K562 (cell line): ENCODE results near the gene SBDS. TPM values are rescaled to one million over a fixed set of nuclear protein-coding genes. Genes with fewer than 3 reads are reported as not detected.

ENCODE experiments used
- ADNP ChIP-seq: fragments of 200-800 bp; sonication (Bioruptor generic); IDR thresholded peaks from 2 replicates; pipeline ENCODE4 v1.6.1; 2016; ENCODE audit warnings: missing genetic modification characterization, missing compliant biosample characterization
- ARID1B ChIP-seq: fragments of 450-650 bp; IDR thresholded peaks from 2 replicates; pipeline ENCODE4 v1.6.1; 2016; ENCODE audit warnings: antibody characterized with exemption, mild to moderate bottlenecking, inconsistent platforms
- CBX8 ChIP-seq: fragments of 200-600 bp; sonication (generic); IDR thresholded peaks from 2 replicates; pipeline ENCODE4 v1.6.1; 2012; ENCODE audit warnings: borderline replicate concordance, mixed run types, low read depth, mild to moderate bottlenecking, moderate library complexity, mixed read lengths, low read length, control low read depth, inconsistent platforms; ENCODE audit not compliant: poor library complexity, severe bottlenecking; ENCODE audit errors: extremely low read depth
- CREBBP ChIP-seq: IDR thresholded peaks from one replicate; pipeline ENCODE4 v1.6.1; 2012; ENCODE audit warnings: low read depth, mild to moderate bottlenecking, control low read depth, inconsistent platforms, low read length
- CXXC5 ChIP-seq: fragments of 250-450 bp; sonication (Bioruptor Pico); IDR thresholded peaks from 2 replicates; pipeline ENCODE4 v1.8.0; 2022; ENCODE audit warnings: inconsistent platforms, mild to moderate bottlenecking, moderate library complexity
- EZH2 ChIP-seq: IDR thresholded peaks from 2 replicates; pipeline ENCODE4 v1.6.1; 2012; ENCODE audit warnings: low read depth, mild to moderate bottlenecking, inconsistent platforms, low read length, borderline replicate concordance
- HNRNPUL1 ChIP-seq: fragments of 200-400 bp; formaldehyde crosslinking; IDR thresholded peaks from 2 replicates; pipeline ENCODE4 v1.6.1; 2017; ENCODE audit warnings: low read length
- MED1 ChIP-seq: sonication (generic); formaldehyde crosslinking; IDR thresholded peaks from 2 replicates; pipeline ENCODE4 v1.8.1; 2023; ENCODE audit warnings: missing genetic modification reagents, borderline replicate concordance
- SETDB1 ChIP-seq: IDR thresholded peaks from one replicate; pipeline ENCODE4 v1.6.1; 2012; ENCODE audit warnings: low read length, control low read depth, inconsistent platforms
- SLC30A9 ChIP-seq: fragments of 250-450 bp; sonication (Bioruptor Pico); IDR thresholded peaks from 2 replicates; pipeline ENCODE4 v1.8.0; 2022; ENCODE audit warnings: mild to moderate bottlenecking, moderate library complexity
- SNRNP70 ChIP-seq: fragments of 200-400 bp; formaldehyde crosslinking; optimal IDR thresholded peaks from 2 replicates; pipeline ENCODE3; 2017; ENCODE audit warnings: low read depth, low read length
- STAG1 ChIP-seq: sonication (generic); formaldehyde crosslinking; IDR thresholded peaks from 2 replicates; pipeline ENCODE4 v1.5.0; 2020; ENCODE audit warnings: missing genetic modification reagents, borderline replicate concordance
- TEAD4 ChIP-seq, 2 experiments: sonication (generic) in 1 of 2; formaldehyde crosslinking in 1 of 2; IDR thresholded peaks; 2 replicates each; pipeline versions ENCODE4 v1.6.1 to v1.8.0; 2012 to 2022; ENCODE audit warnings: borderline replicate concordance in 1 of 2, inconsistent platforms in 1 of 2, low read length in 1 of 2, mild to moderate bottlenecking in 1 of 2, missing genetic modification reagents in 1 of 2
- U2AF2 ChIP-seq: fragments of 200-400 bp; formaldehyde crosslinking; optimal IDR thresholded peaks from 2 replicates; pipeline ENCODE3; 2017; ENCODE audit warnings: low read depth, mild to moderate bottlenecking, low read length
- XRCC5 ChIP-seq: fragments of 200-400 bp; formaldehyde crosslinking; IDR thresholded peaks from 2 replicates; pipeline ENCODE4 v1.6.1; 2017; ENCODE audit warnings: low read depth, mild to moderate bottlenecking, low read length
- ZEB2 ChIP-seq: fragments of 450-650 bp; IDR thresholded peaks from 2 replicates; pipeline ENCODE4 v1.6.1; 2016
- ZNF124 ChIP-seq: sonication (generic); formaldehyde crosslinking; IDR thresholded peaks from 2 replicates; pipeline ENCODE4 v1.8.1; 2022; ENCODE audit warnings: missing genetic modification reagents
- ZNF717 ChIP-seq: fragments of 250-450 bp; sonication (Bioruptor Pico); IDR thresholded peaks from 2 replicates; pipeline ENCODE4 v1.5.0; 2021
- ZNF79 ChIP-seq: fragments of 250-450 bp; sonication (Bioruptor Pico); IDR thresholded peaks from 2 replicates; pipeline ENCODE4 v1.4.0; 2020; ENCODE audit warnings: low read depth, mild to moderate bottlenecking, moderate library complexity
- polyA plus RNA-seq, 8 experiments: library from polyadenylated mRNA; depleted of rRNA in 4 of 8; stranded (reverse) in 5 of 8; unstranded in 3 of 8; fragments of >200 nt; fragmentation: Nextera tagmentation in 2 of 8; fragmentation: Illumina TruSeq in 1 of 8; extraction: Ambion mirVana in 2 of 8; extraction: Trizol in 1 of 8; gene quantifications; 2 replicates each; pipeline versions ENCODE4 v1.2.1 to v1.2.3, GENCODE V29; 2011 to 2014; ENCODE audit warnings: inconsistent platforms in 1 of 8, missing spikeins in 1 of 8
- total RNA-seq, 7 experiments: library from RNA; depleted of rRNA in 6 of 7; stranded (reverse); fragments of >200 nt in 6 of 7; fragmentation: Illumina TruSeq in 2 of 7; extraction: Trizol in 2 of 7; gene quantifications; 2 replicates each; pipeline versions ENCODE4 v1.2.1 to v1.2.3, GENCODE V29; 2011 to 2021; ENCODE audit warnings: low replicate concordance in 1 of 7
- TF ChIP-seq, protein P1 (sequence below): fragments of 250-450 bp; sonication (Bioruptor Pico); IDR thresholded peaks from 2 replicates; pipeline ENCODE4 v1.5.0; 2022; ENCODE audit warnings: mild to moderate bottlenecking
- TF ChIP-seq, protein P2 (sequence below), 2 experiments: fragments of 450-650 bp in 1 of 2; sonication (generic) in 1 of 2; formaldehyde crosslinking in 1 of 2; IDR thresholded peaks in 1 of 2; conservative IDR thresholded peaks in 1 of 2; 2 replicates each; pipeline versions ENCODE4 v1.6.1 to v1.8.1; 2016 to 2023; ENCODE audit warnings: mild to moderate bottlenecking in 2 of 2, moderate library complexity in 2 of 2, inconsistent platforms in 1 of 2, missing genetic modification reagents in 1 of 2
- TF ChIP-seq, protein P3 (sequence below): fragments of 450-650 bp; IDR thresholded peaks from 2 replicates; pipeline ENCODE4 v1.6.1; 2017; ENCODE audit warnings: mild to moderate bottlenecking, moderate library complexity
- TF ChIP-seq, protein P4 (sequence below): fragments of 250-450 bp; sonication (Bioruptor Pico); IDR thresholded peaks from 2 replicates; pipeline ENCODE4 v1.5.0; 2021

The SBDS gene
- total and polyA plus RNA-seq, 9 of the 15 experiments (the other 6 are each of a cell fraction or from before 2014, with no cell fraction given) = 105 to 174 (median 117) TPM

DNA sequence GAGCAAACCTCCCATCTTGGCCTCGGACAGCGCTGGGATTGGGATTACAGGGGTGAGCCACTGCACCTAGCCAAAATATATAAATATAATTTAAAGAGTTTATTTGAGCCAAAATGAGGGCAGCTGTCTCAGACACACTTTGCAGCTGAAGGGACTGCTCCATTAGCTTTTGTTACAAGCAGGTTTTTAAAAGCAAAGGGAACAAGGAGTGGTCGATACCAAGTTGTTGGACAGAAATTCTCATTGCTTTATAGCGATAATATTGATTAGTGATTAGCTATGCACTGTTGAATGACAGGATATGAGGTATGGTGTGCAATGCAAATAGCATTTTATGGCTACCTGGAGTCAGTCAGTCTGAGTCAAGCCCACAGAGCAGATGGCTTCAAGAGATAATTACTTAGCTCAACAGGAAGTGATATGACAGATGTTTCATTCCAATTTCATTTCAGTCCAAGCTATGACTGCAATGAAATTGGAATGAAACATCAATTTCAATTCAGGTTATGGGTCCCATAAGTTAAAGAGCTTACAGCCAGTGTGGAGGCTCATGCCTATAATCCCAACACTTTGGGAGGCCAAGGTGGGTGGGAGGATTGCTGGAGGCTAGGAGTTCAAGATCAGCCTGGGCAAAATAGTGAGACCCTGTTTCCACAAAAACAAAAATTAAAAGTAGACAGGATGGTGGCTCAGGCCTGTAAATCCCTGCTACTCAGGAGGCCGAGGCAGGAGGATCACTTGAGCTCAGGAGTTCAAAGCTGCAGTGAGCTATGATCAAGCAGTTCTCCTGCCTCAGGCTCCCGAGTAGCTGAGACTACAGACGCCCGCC, 24.4 kb upstream of the SBDS start (continued):
- TF ChIP-seq CREBBP = no peak
- TF ChIP-seq, protein P1, sequence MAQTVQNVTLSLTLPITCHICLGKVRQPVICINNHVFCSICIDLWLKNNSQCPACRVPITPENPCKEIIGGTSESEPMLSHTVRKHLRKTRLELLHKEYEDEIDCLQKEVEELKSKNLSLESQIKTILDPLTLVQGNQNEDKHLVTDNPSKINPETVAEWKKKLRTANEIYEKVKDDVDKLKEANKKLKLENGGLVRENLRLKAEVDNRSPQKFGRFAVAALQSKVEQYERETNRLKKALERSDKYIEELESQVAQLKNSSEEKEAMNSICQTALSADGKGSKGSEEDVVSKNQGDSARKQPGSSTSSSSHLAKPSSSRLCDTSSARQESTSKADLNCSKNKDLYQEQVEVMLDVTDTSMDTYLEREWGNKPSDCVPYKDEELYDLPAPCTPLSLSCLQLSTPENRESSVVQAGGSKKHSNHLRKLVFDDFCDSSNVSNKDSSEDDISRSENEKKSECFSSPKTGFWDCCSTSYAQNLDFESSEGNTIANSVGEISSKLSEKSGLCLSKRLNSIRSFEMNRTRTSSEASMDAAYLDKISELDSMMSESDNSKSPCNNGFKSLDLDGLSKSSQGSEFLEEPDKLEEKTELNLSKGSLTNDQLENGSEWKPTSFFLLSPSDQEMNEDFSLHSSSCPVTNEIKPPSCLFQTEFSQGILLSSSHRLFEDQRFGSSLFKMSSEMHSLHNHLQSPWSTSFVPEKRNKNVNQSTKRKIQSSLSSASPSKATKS = no peak
- peak; percentile 97 for TF ChIP-seq ARID1B
- TF ChIP-seq ZNF717 (CRISPR knock-in tag) = no peak
- peak; percentile 89 for TF ChIP-seq TEAD4 (IDR thresholded peaks at IDR 0.05; ENCODE audit: low read length)
- TF ChIP-seq TEAD4 (CRISPR knock-in tag; IDR thresholded peaks at IDR 0.05; ENCODE audit: borderline replicate concordance) = no peak
- TF ChIP-seq CBX8 = no peak
- no peak for TF ChIP-seq SLC30A9 (CRISPR knock-in tag)
- no peak for TF ChIP-seq MED1 (CRISPR knock-in tag)
- TF ChIP-seq, protein P2, sequence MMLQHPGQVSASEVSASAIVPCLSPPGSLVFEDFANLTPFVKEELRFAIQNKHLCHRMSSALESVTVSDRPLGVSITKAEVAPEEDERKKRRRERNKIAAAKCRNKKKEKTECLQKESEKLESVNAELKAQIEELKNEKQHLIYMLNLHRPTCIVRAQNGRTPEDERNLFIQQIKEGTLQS (IDR thresholded peaks at IDR 0.05) = peak; percentile 86
- TF ChIP-seq, protein P2 (CRISPR knock-in tag; conservative IDR thresholded peaks at IDR 0.05) = peak; percentile 62
- TF ChIP-seq, protein P3, sequence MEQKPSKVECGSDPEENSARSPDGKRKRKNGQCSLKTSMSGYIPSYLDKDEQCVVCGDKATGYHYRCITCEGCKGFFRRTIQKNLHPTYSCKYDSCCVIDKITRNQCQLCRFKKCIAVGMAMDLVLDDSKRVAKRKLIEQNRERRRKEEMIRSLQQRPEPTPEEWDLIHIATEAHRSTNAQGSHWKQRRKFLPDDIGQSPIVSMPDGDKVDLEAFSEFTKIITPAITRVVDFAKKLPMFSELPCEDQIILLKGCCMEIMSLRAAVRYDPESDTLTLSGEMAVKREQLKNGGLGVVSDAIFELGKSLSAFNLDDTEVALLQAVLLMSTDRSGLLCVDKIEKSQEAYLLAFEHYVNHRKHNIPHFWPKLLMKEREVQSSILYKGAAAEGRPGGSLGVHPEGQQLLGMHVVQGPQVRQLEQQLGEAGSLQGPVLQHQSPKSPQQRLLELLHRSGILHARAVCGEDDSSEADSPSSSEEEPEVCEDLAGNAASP = no peak
- no peak for TF ChIP-seq XRCC5
- no peak for TF ChIP-seq STAG1 (CRISPR knock-in tag)
- peak; percentile 95 for TF ChIP-seq ZEB2
- 0 out of 2 replicates have a peak, but pooled peaks have one; percentile 43 for TF ChIP-seq CXXC5 (CRISPR knock-in tag)
- TF ChIP-seq SETDB1 = no peak
- no peak for TF ChIP-seq SNRNP70
- TF ChIP-seq U2AF2 = no peak
- TF ChIP-seq ZNF79 (CRISPR knock-in tag) = 0 out of 2 replicates have a peak, but pooled peaks have one; percentile 11
- TF ChIP-seq ZNF124 (CRISPR knock-in tag) = no peak
- TF ChIP-seq, protein P4, sequence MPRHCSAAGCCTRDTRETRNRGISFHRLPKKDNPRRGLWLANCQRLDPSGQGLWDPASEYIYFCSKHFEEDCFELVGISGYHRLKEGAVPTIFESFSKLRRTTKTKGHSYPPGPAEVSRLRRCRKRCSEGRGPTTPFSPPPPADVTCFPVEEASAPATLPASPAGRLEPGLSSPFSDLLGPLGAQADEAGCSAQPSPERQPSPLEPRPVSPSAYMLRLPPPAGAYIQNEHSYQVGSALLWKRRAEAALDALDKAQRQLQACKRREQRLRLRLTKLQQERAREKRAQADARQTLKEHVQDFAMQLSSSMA (CRISPR knock-in tag) = no peak
- no peak for TF ChIP-seq EZH2
- no peak for TF ChIP-seq ADNP (tag)
- no peak for TF ChIP-seq HNRNPUL1
